Kidney tubule cell (primary cell): ENCODE data around the gene BNC1.

ENCODE experiments used
- DNase-seq: peaks from one replicate; pipeline ENCODE4 v3.0.0-alpha.2; 2018; ENCODE audit warnings: low spot score

The BNC1 gene, protein sequence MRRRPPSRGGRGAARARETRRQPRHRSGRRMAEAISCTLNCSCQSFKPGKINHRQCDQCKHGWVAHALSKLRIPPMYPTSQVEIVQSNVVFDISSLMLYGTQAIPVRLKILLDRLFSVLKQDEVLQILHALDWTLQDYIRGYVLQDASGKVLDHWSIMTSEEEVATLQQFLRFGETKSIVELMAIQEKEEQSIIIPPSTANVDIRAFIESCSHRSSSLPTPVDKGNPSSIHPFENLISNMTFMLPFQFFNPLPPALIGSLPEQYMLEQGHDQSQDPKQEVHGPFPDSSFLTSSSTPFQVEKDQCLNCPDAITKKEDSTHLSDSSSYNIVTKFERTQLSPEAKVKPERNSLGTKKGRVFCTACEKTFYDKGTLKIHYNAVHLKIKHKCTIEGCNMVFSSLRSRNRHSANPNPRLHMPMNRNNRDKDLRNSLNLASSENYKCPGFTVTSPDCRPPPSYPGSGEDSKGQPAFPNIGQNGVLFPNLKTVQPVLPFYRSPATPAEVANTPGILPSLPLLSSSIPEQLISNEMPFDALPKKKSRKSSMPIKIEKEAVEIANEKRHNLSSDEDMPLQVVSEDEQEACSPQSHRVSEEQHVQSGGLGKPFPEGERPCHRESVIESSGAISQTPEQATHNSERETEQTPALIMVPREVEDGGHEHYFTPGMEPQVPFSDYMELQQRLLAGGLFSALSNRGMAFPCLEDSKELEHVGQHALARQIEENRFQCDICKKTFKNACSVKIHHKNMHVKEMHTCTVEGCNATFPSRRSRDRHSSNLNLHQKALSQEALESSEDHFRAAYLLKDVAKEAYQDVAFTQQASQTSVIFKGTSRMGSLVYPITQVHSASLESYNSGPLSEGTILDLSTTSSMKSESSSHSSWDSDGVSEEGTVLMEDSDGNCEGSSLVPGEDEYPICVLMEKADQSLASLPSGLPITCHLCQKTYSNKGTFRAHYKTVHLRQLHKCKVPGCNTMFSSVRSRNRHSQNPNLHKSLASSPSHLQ

DNA sequence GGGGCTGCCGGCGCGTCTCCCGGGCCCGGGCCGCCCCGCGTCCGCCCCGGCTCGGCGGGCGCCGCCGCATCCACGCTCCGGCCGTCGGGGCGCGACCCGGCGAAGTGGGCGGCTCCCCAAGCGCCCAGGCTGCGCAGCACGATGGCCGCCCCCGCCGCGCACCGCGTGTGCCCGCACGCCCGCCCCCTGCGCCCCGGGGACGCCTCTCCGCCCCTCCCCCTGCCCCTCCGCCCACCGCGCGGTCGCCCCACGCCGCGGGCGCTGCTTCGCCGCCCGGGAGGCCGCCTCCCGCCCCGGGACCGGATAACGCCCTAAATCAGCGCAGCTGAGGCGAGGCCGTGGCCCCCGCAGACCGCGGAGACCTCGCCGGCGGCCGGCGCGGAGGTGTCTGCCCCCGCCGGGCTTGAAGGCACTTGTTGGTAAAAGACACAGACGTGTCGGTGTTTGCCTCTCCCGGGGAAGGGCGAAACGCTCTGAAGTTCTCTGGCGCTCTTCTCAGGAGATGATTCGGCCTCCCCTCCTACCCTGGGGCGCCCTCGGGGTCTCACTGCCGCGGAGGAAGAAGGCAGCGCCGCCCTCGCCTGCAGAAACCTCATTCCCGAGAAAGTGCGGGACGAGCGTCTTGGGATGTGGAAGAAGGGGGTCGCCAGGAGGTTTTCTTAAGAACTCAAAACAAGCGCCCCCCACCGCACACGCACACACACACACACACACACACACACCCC is at the start of gene BNC1:
TSS of gene BNC1 (minus strand) at position 106 of the 725 bp plus-strand sequence. CDS start at position 70, 36 bp downstream.
- DNase-seq = peak; percentile 42

DNA sequence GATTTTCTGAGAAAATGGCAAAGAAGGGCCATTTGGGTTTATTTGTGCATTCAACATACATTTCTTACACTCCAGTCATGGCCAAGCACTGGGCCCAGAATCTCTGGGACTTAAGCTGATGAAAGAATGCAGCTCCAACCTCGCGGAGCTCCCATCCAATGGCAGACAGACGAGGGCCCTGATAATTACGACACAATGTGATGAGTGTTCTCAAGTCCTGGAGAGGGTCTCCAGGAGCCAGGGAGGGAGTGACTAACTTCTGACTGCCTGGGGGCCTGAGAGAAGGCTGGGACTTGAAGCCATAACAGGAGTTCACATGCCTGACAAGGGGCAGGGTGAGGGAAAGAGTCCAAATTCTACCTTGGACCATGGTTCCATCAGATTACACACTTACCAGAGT is 42.6 kb upstream of the BNC1 start:
- no peak for DNase-seq

- peak; percentile 38 for DNase-seq
Measured at GRCh38 chr15:83324799-83325198, 40.3 kb upstream of the BNC1 start.

DNA sequence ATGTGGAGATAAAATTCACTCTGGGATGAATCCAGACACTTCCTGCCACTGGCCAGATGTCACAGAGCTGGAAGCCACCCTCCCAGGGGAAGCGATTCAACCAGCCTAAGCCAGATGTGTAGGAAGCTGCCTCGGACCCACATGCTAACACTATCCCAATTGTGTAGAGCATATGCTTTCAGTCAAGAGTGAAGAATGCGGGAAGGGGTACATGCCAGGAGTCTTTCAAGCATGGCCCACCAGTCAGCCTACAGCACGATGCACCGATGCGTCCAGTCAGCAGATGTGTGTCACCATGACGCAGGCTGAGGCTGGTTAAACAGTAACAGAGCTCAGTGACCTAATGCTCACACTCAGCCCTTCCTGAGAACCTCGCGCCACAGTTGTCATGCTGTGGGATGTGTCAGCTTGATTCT is 38.8 kb upstream of the BNC1 start:
- DNase-seq = peak; percentile 100

DNA sequence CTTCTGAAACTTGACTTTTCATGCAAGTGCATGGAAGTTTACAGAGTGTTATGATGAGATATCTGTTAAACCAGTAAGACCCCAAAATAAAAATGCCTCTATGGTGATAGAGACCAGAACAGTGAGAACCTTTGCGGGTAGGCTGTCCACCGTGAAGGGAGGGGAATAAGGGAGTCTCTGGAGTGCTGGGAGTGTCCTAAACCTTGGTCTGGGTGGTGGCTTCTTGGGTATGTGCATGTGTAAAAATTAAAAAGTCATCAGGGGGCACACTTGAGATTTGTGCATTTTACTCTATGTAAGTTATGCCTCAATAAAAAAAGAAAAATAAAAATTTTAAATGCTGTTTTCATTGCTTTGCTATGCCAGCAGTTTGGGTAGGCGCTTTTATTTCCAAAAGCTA is 38.2 kb upstream of the BNC1 start:
- DNase-seq = no peak

DNA sequence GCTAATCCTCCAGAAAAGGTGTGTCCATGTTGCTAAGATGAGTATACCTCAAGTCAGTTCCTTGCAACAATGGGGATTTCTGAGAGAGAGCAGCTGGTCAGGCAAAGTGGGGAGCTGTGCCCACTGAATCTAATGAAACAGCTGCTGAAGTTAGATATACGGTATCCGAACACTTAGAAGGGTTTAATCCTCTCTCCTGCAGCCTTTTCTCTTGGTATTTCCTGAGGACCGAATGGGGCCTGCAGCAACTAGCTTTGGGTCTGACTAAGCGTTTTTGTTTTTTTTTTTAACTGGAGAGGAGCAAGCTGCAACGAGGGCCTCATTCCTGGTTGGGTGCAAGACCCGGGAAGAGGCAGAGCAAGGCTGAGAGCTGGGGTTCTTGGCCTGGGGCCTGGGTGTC is 37.6 kb upstream of the BNC1 start:
- no peak for DNase-seq

DNA sequence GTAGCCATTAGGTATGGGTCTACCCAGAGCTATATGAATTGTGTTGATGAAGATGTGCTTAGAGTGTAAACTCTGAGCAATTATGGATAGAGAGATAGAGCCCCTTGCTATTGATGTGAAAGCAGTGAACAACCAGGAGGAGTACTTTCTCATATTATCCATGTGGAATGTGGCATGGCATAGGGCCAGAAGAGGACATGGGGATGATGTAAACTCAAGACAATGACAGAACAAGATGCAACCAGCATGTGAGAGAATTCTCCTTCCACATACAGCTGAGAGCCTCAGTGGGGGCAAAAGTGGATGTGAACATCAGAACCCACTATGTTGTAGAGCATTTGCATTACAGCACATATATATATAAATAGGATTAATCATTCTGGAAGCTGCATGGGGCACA is 36.4 kb upstream of the BNC1 start:
- peak; percentile 70 for DNase-seq

GRCh38 chr15:83320404-83320803 is 35.9 kb upstream of the BNC1 start:
- DNase-seq = no peak

- DNase-seq = no peak
Measured at GRCh38 chr15:83319771-83320170, 35.3 kb upstream of the BNC1 start.

DNA sequence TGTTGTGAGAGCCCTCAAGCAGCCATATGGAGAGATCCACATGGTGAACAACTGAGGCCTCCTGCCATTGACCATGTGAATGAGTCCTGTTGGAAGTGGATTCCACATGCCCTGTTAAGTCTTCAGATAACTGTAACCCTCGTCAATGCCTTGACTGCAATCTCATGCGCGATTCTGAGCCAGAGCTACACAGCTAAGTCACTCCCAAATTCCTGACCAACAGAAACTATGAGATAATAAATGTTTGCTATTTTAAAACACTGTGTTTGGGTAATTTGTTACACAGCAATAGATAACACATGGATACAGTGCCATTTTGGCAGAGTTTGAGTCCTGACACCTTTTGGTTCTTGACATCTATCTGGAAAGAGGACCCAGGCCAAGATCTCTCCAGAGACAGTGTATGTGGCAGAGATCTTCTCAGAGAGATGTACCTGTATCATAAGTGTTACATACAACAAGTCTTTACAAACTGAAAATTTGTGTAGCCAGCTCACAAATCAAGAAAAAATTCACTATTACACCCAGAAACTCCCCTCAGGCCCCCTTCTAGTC is 34.5 kb upstream of the BNC1 start:
- DNase-seq = no peak

GRCh38 chr15:83318036-83318435 is 33.6 kb upstream of the BNC1 start:
- no peak for DNase-seq

GRCh38 chr15:83312071-83312470 is 27.6 kb upstream of the BNC1 start:
- no peak for DNase-seq

DNA sequence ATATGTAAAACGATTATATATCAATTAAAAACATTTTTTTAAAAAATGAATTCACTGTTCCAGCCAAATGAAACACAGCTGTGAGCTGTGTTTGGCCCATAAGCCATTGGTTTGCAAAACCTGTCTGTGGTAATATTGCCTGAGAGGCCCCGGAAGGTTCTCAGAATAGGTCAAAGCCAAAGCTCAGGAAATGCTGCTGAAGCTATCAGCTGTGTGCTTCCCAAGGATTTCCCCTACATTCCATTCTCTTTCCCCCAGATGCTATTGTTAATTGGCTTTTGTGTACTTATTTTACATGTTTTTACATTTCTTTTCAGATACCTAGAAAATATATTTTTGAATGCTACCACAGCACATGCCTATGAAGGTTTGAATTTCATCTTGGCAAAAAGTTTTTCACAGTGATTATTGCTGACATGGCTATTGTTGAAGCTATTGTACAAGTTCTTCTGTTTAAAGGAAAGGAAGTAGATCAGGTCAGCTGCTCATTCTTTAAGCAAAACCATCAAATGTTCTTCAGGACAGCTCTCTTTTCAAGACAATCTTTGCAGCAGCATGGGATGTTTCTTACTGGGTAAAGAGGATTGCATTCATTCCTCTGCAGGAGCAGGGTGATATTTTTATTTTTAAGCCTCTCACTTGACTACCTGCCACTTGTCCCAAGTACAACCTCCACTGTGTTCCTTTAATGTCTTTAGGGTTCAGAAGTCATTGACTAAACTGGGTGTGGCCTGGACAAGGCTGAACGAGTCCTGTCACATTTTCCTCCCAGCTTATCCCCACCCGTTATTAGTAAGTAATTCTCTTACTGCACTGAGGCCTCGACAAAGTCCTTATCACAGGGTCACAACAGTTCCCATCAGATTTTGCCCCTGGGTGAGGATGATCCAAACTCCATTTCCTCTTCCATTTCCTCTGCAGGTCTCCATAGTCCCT is 26.3 kb upstream of the BNC1 start:
- peak; percentile 40 for DNase-seq

- no peak for DNase-seq
Measured at GRCh38 chr15:83308671-83309070, 24.2 kb upstream of the BNC1 start.

DNA sequence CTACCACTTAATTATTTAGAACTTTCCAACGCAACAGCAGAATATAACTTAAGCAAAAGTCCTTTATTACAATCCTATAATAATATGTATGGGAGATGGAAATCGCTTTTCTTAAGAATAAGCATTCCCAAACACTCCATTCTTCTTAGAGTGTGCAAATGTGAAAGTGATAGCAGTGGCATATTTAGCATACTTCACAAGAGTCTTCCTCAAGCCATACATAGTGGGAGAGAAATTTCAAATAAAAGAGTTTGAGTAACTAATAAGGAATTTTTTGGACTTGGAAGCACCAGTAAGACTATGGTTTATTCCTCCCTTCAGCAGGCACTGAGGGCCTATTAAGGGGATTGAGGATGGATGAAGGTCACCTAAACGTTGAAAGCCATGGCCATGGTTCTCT is 22.1 kb upstream of the BNC1 start:
- DNase-seq = no peak

GRCh38 chr15:83305704-83306291 is 21.3 kb upstream of the BNC1 start:
- DNase-seq = peak; percentile 72

- DNase-seq = peak; percentile 89
Measured at GRCh38 chr15:83304861-83305703, 20.6 kb upstream of the BNC1 start.

DNA sequence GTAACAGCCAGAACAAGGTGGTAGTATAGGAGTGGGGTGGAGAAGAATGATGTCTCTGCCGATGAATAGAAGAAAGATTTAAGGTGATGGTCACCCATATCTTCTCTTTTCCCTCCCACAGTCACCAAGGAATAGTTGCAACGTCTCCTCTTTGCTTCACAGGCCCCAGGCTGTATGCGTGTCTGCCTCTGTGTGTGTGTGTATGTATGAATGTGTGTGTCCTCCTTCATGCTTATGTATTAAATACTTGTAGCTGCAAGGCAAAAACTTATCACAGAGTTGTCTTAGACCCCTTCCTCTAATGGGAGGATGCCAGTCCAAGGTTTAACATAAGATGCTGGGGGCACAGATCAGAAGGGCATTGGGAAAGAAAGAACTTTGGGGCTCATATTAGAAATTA is 19.1 kb upstream of the BNC1 start:
- no peak for DNase-seq

DNA sequence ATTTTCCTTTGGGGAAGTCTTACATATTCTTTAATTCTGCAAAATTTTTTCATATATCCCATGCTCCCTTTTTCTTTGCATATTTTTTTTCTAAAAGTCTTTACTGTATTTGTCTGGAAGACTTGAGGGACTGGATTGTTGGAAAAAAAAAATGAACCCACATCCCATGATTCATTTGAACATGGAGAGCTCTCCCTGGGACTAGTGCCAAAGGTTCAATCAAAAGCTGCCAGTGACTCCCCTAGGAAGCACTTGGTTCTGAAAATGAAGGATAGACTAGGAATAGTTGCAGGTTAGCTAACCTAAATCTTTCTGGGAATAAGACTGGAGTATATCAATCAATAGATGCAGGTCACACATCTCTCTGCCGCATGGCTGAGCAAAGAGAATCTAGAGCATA is 16.4 kb upstream of the BNC1 start:
- peak; percentile 75 for DNase-seq
